GM19193 (cell line): ENCODE results near the gene MAP10.

Source experiments
- POLR2A ChIP-seq: IDR thresholded peaks from 4 replicates; pipeline ENCODE4 v1.6.1; 2011; ENCODE audit not compliant: insufficient read depth, insufficient read length; ENCODE audit errors: extremely low read depth

MAP10 gene

GRCh38 chr1:232805269-232806185, at the start of gene MAP10:
TSS of gene MAP10 (plus strand) at chr1:232805416. CDS start at chr1:232805450, 34 bp downstream.
- TF ChIP-seq POLR2A = peak; percentile 76

GRCh38 chr1:232764458-232765251, 40.6 kb upstream of the MAP10 start:
- TF ChIP-seq POLR2A = no peak

- no peak for TF ChIP-seq POLR2A
Observed at GRCh38 chr1:232765542-232765941, 39.7 kb upstream of the MAP10 start.

GRCh38 chr1:232766241-232766890, 38.9 kb upstream of the MAP10 start:
- no peak for TF ChIP-seq POLR2A

GRCh38 chr1:232766904-232767303, 38.3 kb upstream of the MAP10 start:
- TF ChIP-seq POLR2A = no peak

GRCh38 chr1:232767305-232768074, 37.7 kb upstream of the MAP10 start:
- TF ChIP-seq POLR2A = no peak

GRCh38 chr1:232768793-232769192, 36.4 kb upstream of the MAP10 start:
- TF ChIP-seq POLR2A = no peak

GRCh38 chr1:232769733-232770132, 35.5 kb upstream of the MAP10 start:
- no peak for TF ChIP-seq POLR2A

GRCh38 chr1:232773752-232774151, 31.5 kb upstream of the MAP10 start:
- no peak for TF ChIP-seq POLR2A

GRCh38 chr1:232776526-232777106, 28.6 kb upstream of the MAP10 start:
- TF ChIP-seq POLR2A = no peak

GRCh38 chr1:232780354-232780753, 24.9 kb upstream of the MAP10 start:
- TF ChIP-seq POLR2A = no peak

- TF ChIP-seq POLR2A = no peak
Observed at GRCh38 chr1:232784794-232785193, 20.4 kb upstream of the MAP10 start.

- TF ChIP-seq POLR2A = no peak
Observed at GRCh38 chr1:232786845-232787455, 18.3 kb upstream of the MAP10 start.
